ENCODE data around the gene EHBP1L1.

Gene EHBP1L1

DNA sequence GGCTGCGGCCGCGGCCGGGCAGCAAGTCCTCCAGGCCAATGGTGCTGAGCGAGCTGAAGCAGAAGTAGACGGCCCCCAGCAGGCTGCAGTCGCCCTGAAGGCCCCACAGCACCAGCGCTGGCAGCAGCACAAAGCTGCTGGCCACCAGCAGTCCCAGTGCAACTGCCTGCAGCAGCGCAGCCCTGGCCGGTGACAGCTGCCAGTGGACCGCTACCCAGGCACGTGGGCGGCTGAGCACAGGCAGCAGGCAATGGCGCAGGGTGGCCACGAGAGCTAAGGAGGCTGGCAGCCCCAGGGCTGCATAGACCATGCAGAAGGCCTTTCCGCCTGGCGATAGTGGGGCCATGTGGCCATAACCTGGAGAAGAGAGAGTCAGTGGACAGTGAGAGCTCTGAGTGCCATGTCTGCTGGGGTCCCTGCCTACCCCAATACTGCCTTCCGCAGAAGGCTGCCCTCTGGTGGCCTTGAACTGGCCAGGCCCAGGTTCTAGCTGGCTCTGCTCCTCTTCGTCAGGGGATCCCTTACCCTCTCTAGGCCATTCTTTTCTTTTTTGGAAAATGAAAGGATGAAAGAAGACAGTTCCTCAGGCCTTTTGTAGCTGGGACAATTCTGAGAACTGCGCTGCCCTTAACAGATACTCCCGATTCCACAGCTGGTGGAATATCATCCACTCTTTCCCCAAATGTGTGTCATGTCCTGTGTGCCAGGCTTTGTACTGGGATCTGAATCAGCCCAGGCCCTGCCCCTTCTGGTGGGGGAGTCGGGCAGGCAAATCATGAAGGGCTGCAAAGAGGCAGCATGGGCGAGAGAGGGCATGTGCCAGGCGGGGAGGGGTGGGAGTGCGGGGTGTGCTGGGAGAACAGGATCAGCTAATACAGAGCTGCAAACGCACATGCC is 17.9 kb downstream of the EHBP1L1 start:
- no peaks in the 10 kb centered on the region; the same call in 1 of the 2 replicates for H4K20me1 ChIP-seq (ENCODE audit: insufficient read depth, low read length)
- no peaks in the 10 kb centered on the region for H3K79me2 ChIP-seq (ENCODE audit: insufficient read depth, low read length)
- peak; percentile 77 for ATAC-seq (ENCODE audit: insufficient read depth, low read depth)
- H3K4me3 ChIP-seq (ENCODE audit: low read depth in 1 of 2, low read length in 2 of 2) = no peak overlapping the region
- no peak overlapping the region for H3K9ac ChIP-seq (ENCODE audit: low read depth, low read length)
- no peak overlapping the region for H3K4me2 ChIP-seq (ENCODE audit: insufficient read depth, low read length)
- H3K9me3 ChIP-seq (ENCODE audit: insufficient read depth, low read length, severe bottlenecking) = no peaks in the 10 kb centered on the region
- peak; percentile 59 for DNase-seq
- H3K36me3 ChIP-seq (ENCODE audit: insufficient read depth, low read length) = peaks cover 48% of the 10 kb centered on the region
- TF ChIP-seq CTCF (IDR thresholded peaks at IDR 0.05; ENCODE audit: borderline replicate concordance, extremely low read depth, low read length, poor library complexity, severe bottlenecking) (peak; percentile 81), EZH2 (IDR thresholded peaks at IDR 0.05; ENCODE audit: borderline replicate concordance, low read depth, low read length, severe bottlenecking) (no peak)
- H3K4me1 ChIP-seq (ENCODE audit: insufficient read depth, low read length) = no peaks in the 10 kb centered on the region
- no peak overlapping the region for H2AFZ ChIP-seq (ENCODE audit: low read depth, low read length)
- H3K27me3 ChIP-seq (ENCODE audit: insufficient read depth, low read length, poor library complexity) = no peaks in the 10 kb centered on the region
- H3K27ac ChIP-seq (ENCODE audit: low read length) = no peak overlapping the region

DNA sequence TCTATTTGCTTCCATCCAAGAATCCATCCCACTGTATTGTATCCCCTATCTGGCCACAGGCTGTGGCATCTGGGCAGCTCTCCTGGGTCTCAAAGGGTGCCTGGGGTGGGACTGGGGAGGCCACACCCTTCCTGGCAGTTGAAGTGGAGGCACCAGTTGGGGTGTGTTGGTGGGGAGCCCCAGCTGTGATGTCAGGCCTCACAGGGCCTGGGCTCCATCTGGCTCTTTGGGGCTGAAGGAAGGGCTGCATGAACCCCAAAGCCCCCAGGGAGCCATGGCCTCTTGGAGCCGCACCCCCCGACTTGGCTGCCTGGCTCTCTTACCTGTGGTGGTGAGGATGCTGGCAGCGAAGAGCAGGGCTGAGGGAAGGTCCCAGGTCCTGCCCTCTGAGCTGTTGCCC is 19.3 kb downstream of the EHBP1L1 start:
- ATAC-seq (ENCODE audit: insufficient read depth, low read depth) (peak; percentile 5; the same call in 1 of the 3 replicates), DNase-seq (no peak)
- Histone ChIP-seq H3K79me2 (ENCODE audit: insufficient read depth, low read length) (no peaks in the 10 kb centered on the region), H3K27ac (ENCODE audit: low read length) (no peak overlapping the region), H3K9me3 (ENCODE audit: insufficient read depth, low read length, severe bottlenecking) (no peaks in the 10 kb centered on the region), H3K4me3 (ENCODE audit: low read depth in 1 of 2, low read length in 2 of 2) (no peak overlapping the region), H3K36me3 (ENCODE audit: insufficient read depth, low read length) (peaks cover 46% of the 10 kb centered on the region), H3K9ac (ENCODE audit: low read depth, low read length) (no peak overlapping the region), H3K4me2 (ENCODE audit: insufficient read depth, low read length) (no peak overlapping the region), H4K20me1 (ENCODE audit: insufficient read depth, low read length) (no peaks in the 10 kb centered on the region; the same call in 1 of the 2 replicates), H2AFZ (ENCODE audit: low read depth, low read length) (no peak overlapping the region), H3K4me1 (ENCODE audit: insufficient read depth, low read length) (no peaks in the 10 kb centered on the region), H3K27me3 (ENCODE audit: insufficient read depth, low read length, poor library complexity) (no peaks in the 10 kb centered on the region)
- TF ChIP-seq EZH2 (IDR thresholded peaks at IDR 0.05; ENCODE audit: borderline replicate concordance, low read depth, low read length, severe bottlenecking) (no peak), CTCF (IDR thresholded peaks at IDR 0.05; ENCODE audit: borderline replicate concordance, extremely low read depth, low read length, poor library complexity, severe bottlenecking) (no peak)

DNA sequence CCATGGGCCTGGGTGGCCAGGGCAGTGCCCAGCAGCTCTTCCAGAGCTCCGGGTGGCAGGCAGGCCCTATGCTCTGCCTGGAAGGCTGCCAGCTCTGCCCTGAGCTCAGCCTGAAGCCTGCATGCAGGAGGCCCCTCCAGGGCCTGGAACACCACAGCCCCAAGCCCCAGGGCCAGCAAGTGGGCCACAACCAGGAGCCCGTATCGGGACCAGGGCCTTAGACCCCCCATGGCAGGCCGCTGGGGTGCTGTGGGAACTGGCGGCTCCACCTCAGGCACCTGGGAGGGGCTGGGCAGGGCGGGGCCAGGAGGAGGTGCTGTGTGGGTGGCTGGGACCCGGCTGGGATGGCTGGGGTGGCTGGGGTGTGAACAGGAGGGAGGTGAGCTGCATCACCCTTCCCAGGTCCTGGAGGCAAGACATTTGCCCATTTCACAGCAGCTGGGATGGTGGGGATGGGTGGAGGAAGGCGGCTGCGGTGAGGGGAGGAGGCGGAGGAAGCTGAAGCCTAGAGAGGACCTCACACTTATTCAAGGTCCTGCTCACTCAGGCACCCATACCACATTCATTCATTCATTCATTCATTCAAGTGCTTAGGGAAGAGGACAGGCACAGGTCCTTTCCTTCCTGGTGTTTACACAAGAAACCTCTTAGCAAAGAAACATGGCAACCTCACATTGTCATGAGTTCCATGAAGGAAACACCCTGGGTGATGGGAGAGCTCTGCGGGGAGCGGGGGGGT is 19.9 kb downstream of the EHBP1L1 start, which contains the start of gene KCNK7:
TSS of gene KCNK7 (minus strand) at position 258 of the 739 bp plus-strand sequence. CDS start at position 230, 28 bp downstream.
- no peaks in the 10 kb centered on the region for H3K4me1 ChIP-seq (ENCODE audit: insufficient read depth, low read length)
- no peak within 1 kb of the TSS for H3K9ac ChIP-seq (ENCODE audit: low read depth, low read length)
- H3K79me2 ChIP-seq (ENCODE audit: insufficient read depth, low read length) = no peaks in the 10 kb centered on the region
- H3K9me3 ChIP-seq (ENCODE audit: insufficient read depth, low read length, severe bottlenecking) = no peaks in the 10 kb centered on the region
- TF ChIP-seq EZH2 (IDR thresholded peaks at IDR 0.05; ENCODE audit: borderline replicate concordance, low read depth, low read length, severe bottlenecking) (no peak), CTCF (IDR thresholded peaks at IDR 0.05; ENCODE audit: borderline replicate concordance, extremely low read depth, low read length, poor library complexity, severe bottlenecking) (no peak)
- no peak within 1 kb of the TSS for H3K27ac ChIP-seq (ENCODE audit: low read length)
- 0 out of 3 replicates have a peak, but pooled peaks have one; percentile 1 for ATAC-seq (ENCODE audit: insufficient read depth, low read depth)
- no peak within 1 kb of the TSS for H3K4me2 ChIP-seq (ENCODE audit: insufficient read depth, low read length)
- no peaks in the 10 kb centered on the region; the same call in 1 of the 2 replicates for H4K20me1 ChIP-seq (ENCODE audit: insufficient read depth, low read length)
- H3K36me3 ChIP-seq (ENCODE audit: insufficient read depth, low read length) = peaks cover 40% of the 10 kb centered on the region
- no peak within 1 kb of the TSS for H3K4me3 ChIP-seq (ENCODE audit: low read depth in 1 of 2, low read length in 2 of 2)
- no peak within 1 kb of the TSS for H2AFZ ChIP-seq (ENCODE audit: low read depth, low read length)
- H3K27me3 ChIP-seq (ENCODE audit: insufficient read depth, low read length, poor library complexity) = no peaks in the 10 kb centered on the region
- DNase-seq = no peak

Data from DND-41 (cell line).